ENCODE results near the gene CLEC9A. TPM values are rescaled to one million over a fixed set of nuclear protein-coding genes. Genes with fewer than 3 reads are reported as not detected.

The CLEC9A gene
- total RNA-seq, 1 experiment from 2014 or later = not detected

- Histone ChIP-seq H3K79me2 (ENCODE audit: low read length) (no peaks in the 10 kb centered on the region), H3K9me2 (replicated peaks; ENCODE audit: low read length) (no peaks in the 10 kb centered on the region), H3F3A (ENCODE audit: low read length, unreplicated experiment) (no peaks in the 10 kb centered on the region), H3K27ac (ENCODE audit: low read length) (no peak overlapping the region), H2AFZ (ENCODE audit: low read length) (no peak overlapping the region), H3K36me3 (ENCODE audit: low read depth, low read length) (no peaks in the 10 kb centered on the region), H3K27me3 (ENCODE audit: low read length) (no peaks in the 10 kb centered on the region), H3K9ac (ENCODE audit: low read length) (no peak overlapping the region), H3K4me2 (ENCODE audit: low read length) (no peak overlapping the region), H3K4me3 (ENCODE audit: low read length) (no peak overlapping the region), H3K4me1 (ENCODE audit: insufficient read depth, low read length) (peaks cover 11% of the 10 kb centered on the region), H3K9me3 (ENCODE audit: low read length) (no peaks in the 10 kb centered on the region), H4K20me1 (ENCODE audit: low read length) (no peaks in the 10 kb centered on the region)
- ChIA-PET CTCF (no interaction called here), POLR2A (ENCODE audit: unreplicated experiment) (no interaction called here)
- BruUV-seq (replicated peaks) = no TSS peak
- intact Hi-C loops (cut with micrococcal nuclease) = no loop called here
- ATAC-seq = no peak
- DNase-seq = no peak
- TF ChIP-seq CTCF (conservative IDR thresholded peaks at IDR 0.05; ENCODE audit: low read depth, low read length) (no peak), EZH2 (IDR thresholded peaks at IDR 0.05; ENCODE audit: low read length, unreplicated experiment) (no peak), EZH2phosphoT487 (IDR thresholded peaks at IDR 0.05; ENCODE audit: borderline replicate concordance, low read length) (no peak)
These were observed 15.0 kb upstream of the CLEC9A start for GRCh38 chr12:10015450-10015849.

- no peak overlapping the region for H3K4me3 ChIP-seq (ENCODE audit: low read length)
- peaks cover 11% of the 10 kb centered on the region for H3K4me1 ChIP-seq (ENCODE audit: insufficient read depth, low read length)
- intact Hi-C loops (cut with micrococcal nuclease) = loop anchor here (2.0 kb wide), 1 partner anchor 14 kb away; the partner anchor contains the start of gene CLEC9A
- H3K27me3 ChIP-seq (ENCODE audit: low read length) = no peaks in the 10 kb centered on the region
- H3K9me2 ChIP-seq (replicated peaks; ENCODE audit: low read length) = no peaks in the 10 kb centered on the region
- no peaks in the 10 kb centered on the region for H3K9me3 ChIP-seq (ENCODE audit: low read length)
- BruUV-seq (replicated peaks) = no TSS peak
- no peak overlapping the region; the same call in 1 of the 2 replicates for H2AFZ ChIP-seq (ENCODE audit: low read length)
- DNase-seq (peak; percentile 54), ATAC-seq (peak; percentile 65)
- H3K79me2 ChIP-seq (ENCODE audit: low read length) = no peaks in the 10 kb centered on the region
- H3K9ac ChIP-seq (ENCODE audit: low read length) = no peak overlapping the region
- H4K20me1 ChIP-seq (ENCODE audit: low read length) = no peaks in the 10 kb centered on the region
- H3F3A ChIP-seq (ENCODE audit: low read length, unreplicated experiment) = no peaks in the 10 kb centered on the region
- no peaks in the 10 kb centered on the region for H3K36me3 ChIP-seq (ENCODE audit: low read depth, low read length)
- POLR2A ChIA-PET (ENCODE audit: unreplicated experiment) = no interaction called here
- TF ChIP-seq EZH2phosphoT487 (IDR thresholded peaks at IDR 0.05; ENCODE audit: borderline replicate concordance, low read length) (no peak), CTCF (conservative IDR thresholded peaks at IDR 0.05; ENCODE audit: low read depth, low read length) (no peak), EZH2 (IDR thresholded peaks at IDR 0.05; ENCODE audit: low read length, unreplicated experiment) (no peak)
- H3K27ac ChIP-seq (ENCODE audit: low read length) = peak overlapping the region; percentile 21; the same call in 1 of the 2 replicates
- no peak overlapping the region for H3K4me2 ChIP-seq (ENCODE audit: low read length)
- CTCF ChIA-PET = no interaction called here
These were observed 13.6 kb upstream of the CLEC9A start for GRCh38 chr12:10016881-10017280.

- ChIA-PET POLR2A (ENCODE audit: unreplicated experiment) (interaction anchor here (0.6 kb wide), 1 partner anchor 13 kb away, joined by 4 read pairs; no protein-coding TSS in a partner anchor), CTCF (no interaction called here)
- H3K27ac ChIP-seq (ENCODE audit: low read length) = no peak overlapping the region
- no peaks in the 10 kb centered on the region for H3K9me2 ChIP-seq (replicated peaks; ENCODE audit: low read length)
- no TSS peak for BruUV-seq (replicated peaks)
- DNase-seq (peak; percentile 42), ATAC-seq (peak; percentile 59)
- no peaks in the 10 kb centered on the region for H3K27me3 ChIP-seq (ENCODE audit: low read length)
- intact Hi-C loops (cut with micrococcal nuclease) = no loop called here
- 0 out of 2 replicates have a peak overlapping the region, but pooled peaks have one; percentile 28 for H2AFZ ChIP-seq (ENCODE audit: low read length)
- no peaks in the 10 kb centered on the region for H3K9me3 ChIP-seq (ENCODE audit: low read length)
- no peaks in the 10 kb centered on the region for H4K20me1 ChIP-seq (ENCODE audit: low read length)
- TF ChIP-seq CTCF (conservative IDR thresholded peaks at IDR 0.05; ENCODE audit: low read depth, low read length) = no peak
- TF ChIP-seq EZH2phosphoT487 (IDR thresholded peaks at IDR 0.05; ENCODE audit: borderline replicate concordance, low read length) = no peak
- TF ChIP-seq EZH2 (IDR thresholded peaks at IDR 0.05; ENCODE audit: low read length, unreplicated experiment) = no peak
- H3K4me3 ChIP-seq (ENCODE audit: low read length) = no peak overlapping the region
- H3K4me2 ChIP-seq (ENCODE audit: low read length) = no peak overlapping the region
- H3K79me2 ChIP-seq (ENCODE audit: low read length) = no peaks in the 10 kb centered on the region
- no peaks in the 10 kb centered on the region for H3F3A ChIP-seq (ENCODE audit: low read length, unreplicated experiment)
- peaks cover 11% of the 10 kb centered on the region for H3K4me1 ChIP-seq (ENCODE audit: insufficient read depth, low read length)
- H3K36me3 ChIP-seq (ENCODE audit: low read depth, low read length) = no peaks in the 10 kb centered on the region
- H3K9ac ChIP-seq (ENCODE audit: low read length) = no peak overlapping the region
These were observed 12.1 kb upstream of the CLEC9A start for GRCh38 chr12:10018386-10018785.
